ENCODE data around the gene COL28A1.

COL28A1 gene

GRCh38 chr7:7557252-7557651 lies 21.6 kb upstream of the COL28A1 start:
- no peak for DNase-seq

DNA sequence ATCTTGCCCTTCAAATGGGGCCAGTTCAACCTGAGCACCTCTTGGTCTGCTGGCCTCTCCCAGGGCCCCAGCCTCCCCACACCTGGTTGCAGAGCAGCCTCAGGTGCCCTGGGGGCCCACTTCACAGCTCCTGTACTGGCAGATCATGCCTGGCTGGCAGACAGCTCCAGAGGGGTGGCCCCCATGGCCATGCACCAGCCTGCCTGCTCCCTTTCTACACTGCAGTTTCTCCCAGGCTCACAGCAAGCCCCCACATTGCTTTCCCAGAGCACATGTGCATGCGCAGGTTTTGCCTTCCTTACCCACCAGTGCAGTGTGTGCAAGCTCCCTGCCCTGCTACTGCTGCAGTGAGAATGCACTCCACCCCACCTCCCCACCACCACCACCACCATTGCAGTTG lies 21.2 kb upstream of the COL28A1 start:
- no peak for DNase-seq

GRCh38 chr7:7554649-7555575 lies 19.2 kb upstream of the COL28A1 start:
- DNase-seq, result no peak

DNA sequence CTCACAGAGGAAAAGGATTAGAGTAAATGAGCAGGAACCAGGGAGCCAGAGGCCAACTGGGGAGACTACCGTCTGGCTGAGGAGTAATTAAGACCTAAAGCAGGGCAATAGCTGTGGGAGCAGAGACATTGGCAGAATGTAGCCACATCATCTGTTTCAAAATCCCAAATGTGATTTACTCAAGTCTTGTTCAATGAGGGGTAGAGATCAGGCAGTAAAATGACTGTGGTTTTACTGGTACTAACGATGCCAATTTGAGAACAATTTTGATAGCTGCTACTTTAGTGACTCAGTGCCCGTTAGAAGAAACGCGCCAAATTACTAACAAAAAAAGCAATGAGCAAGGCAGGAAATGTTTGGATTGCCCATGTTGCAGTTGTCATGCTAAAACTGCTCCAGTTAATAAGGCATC lies 18.4 kb upstream of the COL28A1 start:
- DNase-seq, result no peak

GRCh38 chr7:7553386-7553785 lies 17.7 kb upstream of the COL28A1 start:
- no peak for DNase-seq

DNA sequence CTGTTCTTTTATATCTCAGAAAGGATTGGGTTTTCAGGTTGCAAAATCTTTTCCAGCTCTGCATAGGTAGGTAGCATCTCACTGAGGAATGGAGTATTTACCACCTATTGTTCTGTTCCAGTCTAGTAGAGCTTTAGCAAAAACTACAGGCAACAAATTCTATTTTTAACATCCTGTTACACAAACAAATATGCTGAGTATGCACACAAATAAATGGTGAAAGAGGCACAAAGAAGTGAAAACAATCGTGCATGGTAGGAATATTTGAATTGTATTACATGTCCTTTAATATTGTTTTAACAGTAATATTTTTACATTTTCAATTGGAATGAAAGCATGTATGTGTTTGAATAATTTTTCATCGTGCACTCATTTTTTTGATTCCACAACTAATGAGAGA lies 16.5 kb upstream of the COL28A1 start:
- DNase-seq, result no peak

DNA sequence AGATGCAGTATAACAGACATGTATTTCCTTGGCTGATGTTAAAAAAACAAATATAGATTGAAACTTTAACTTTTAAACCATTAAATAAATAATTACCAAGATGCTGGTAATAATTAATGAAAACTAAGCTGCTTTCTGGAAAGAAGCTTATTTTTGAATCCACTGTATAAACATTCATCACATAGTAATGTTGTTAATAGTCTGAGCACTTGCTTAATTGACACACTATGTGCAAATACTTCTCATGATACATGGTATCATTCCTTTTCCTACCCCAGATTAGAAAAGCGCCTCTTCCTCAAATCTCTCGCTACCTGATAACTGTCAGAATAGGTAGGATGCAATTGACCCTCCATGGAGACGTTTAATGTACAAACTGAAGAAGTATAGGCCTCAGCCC lies 15.0 kb upstream of the COL28A1 start:
- DNase-seq, result no peak

- DNase-seq, result no peak
Observed at GRCh38 chr7:7548407-7548806, 12.7 kb upstream of the COL28A1 start.

DNA sequence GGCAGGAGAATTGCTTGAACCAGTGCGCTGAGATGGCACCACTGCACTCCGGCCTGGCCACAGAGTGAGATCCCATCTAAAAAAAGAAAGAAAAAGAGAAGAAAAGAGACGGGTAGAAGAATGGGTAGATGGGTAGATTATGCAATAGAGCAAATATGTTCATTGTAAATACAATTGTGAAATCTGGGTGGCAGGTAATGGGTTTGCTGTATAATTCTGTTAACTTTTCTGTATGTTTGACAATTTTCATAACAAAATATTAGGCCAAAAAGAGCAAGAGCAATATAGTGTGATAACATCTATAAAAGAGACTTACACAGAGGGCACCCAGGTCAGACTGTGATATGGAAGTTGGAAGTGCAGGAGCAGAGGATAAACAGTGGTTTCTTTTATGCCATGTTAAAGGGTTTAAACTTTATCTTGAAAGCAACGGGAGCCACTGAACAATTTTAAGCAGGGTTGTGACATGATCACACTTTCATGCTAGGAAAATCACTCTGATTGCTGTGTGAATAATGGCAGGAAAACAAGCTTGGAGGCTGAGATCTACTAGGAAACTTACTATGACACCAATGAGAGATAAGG lies 6.7 kb upstream of the COL28A1 start:
- DNase-seq, result no peak

DNA sequence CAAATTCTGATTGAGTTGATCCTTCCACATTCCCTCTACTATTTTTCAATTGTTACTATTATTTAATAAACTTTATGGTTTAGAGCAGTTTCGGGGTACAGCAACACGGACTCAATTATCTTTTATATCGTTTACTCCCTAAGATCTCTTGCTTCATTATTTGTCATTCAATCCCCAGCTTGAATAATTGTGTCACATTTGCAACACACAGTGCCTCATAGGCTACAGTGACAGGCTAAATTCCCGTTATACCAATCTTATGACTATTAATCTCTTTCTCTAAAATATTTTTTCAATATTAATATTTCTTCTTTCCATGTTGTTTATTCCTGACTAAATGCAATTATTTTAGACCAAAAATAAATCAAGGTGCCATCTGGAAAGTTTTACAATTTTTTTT lies 4.0 kb upstream of the COL28A1 start:
- DNase-seq, result no peak

DNA sequence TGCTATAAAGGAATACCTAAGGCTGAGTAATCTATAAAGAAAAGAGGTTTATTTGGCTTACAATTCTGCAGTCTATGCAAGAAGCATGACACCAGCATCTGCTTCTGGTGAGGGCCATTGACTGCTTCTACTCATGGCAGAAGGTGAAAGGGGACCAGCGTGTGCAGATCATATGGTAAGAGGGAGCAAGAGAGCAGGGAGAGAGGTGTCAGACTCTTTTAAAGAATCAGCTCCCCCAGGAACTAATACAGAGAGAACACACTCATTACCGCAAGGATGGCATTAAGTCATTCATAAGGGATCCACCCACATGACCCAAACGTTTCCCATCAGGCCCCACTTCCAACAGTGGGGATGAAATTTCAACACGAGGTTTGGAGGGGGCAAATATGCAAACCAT lies 3.5 kb upstream of the COL28A1 start:
- no peak for DNase-seq

DNA sequence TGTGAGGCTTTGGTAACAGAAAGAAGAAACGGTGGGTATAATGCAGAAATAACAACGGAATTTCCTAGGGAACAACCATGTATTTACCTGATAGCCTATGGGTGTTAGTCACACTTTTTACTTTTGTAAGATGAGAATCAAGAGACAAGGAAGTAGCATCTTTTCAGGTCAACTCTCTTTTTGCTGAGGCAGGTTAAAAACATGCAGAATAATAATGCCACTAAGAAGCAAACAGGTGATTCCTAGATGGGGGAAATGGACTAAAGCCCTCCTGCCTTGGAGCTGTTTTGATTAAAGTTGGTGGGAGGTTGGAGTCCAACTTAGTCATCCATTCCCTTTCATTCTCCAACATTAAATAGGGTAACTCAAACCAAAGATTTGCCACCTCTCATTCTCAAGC lies 2.0 kb upstream of the COL28A1 start:
- no peak for DNase-seq

GRCh38 chr7:7536396-7537019 lies 835 bp upstream of the COL28A1 start:
- no peak for DNase-seq

DNA sequence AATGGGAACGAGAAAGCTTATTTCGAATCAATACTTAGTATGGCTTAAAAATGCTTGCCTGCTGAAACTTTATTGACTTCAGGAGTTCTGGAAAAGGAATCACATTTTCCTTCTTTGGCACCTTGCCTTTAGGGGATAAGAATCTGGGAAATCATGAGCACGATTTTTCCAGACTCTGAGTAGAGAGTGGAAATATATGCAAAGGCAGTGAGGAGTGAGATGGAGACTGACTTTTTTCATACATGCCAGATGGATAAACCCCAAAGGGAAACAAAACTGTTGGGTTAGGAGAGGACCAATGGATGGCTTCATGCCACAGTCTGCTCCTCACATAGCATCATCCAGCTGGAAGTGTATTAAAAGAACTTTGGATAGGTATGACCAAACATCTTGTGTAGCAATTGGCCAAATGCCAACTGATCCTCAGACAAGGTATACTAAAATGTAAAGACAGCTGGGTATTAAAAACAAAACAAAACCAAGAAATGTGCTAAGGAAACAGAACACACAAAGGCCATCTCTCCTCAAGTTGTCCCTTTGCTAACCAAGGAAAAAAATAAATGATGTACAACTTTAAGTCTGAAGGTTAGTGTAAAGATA lies 1.7 kb downstream of the COL28A1 start:
- no peak for DNase-seq

DNA sequence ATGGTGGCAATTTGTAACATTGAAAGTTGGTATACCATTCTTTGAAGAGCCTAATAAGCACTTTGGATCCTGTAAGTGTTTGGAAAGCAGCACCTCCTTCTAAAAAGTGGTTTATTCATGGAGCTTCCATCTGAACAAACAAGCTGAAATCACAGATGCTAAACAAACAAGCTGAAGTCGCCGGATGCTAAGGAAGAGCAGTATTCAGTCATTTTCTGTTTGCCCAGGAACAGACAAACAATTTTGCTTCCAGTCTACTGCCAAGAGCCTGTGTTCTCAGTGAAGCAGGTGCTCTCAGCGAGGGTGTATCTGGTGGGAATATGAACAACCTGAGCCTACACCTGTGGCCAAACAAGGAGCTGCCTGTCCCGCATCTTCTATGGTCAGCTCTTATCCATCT lies 6.3 kb downstream of the COL28A1 start:
- no peak for DNase-seq

DNA sequence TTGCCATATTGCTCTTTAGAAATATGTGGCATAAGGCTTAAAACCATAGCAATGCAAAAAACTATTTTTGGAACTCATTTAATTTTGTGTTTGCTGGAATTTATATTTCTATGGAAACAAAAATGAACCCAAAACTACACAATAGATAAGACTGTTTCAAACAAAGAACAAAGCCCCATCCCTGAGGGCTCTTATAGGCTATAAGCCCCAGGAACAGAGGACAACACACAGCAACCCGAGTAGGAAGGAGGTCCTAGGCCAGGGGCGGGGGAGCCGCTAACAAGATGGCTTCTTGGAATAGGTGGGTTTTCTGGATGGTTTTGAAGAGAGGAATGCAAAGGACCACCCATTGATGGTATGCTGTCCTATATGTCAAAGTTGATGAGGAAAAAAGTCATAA lies 8.6 kb downstream of the COL28A1 start:
- DNase-seq, result no peak

DNA sequence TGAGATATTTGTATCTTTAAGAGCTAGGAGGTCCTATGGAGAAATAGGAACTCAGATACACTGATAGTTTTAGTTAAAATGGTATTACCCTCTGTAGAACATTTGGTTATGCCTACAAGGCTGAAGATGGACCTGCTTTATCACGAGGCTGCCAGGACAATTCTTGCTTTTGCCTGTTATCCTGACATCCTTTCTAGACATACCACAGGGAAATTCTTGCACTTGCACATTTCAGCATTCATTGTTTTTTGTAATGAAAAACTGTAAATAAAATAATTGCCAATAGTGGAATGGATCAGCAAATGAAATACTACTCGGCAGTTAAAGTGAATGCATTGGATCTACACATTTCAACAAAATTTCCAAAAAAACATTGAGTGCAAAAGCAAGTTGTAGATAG lies 9.7 kb downstream of the COL28A1 start:
- no peak for DNase-seq

- DNase-seq, result no peak
Observed at GRCh38 chr7:7524121-7524520, 11.6 kb downstream of the COL28A1 start.

DNA sequence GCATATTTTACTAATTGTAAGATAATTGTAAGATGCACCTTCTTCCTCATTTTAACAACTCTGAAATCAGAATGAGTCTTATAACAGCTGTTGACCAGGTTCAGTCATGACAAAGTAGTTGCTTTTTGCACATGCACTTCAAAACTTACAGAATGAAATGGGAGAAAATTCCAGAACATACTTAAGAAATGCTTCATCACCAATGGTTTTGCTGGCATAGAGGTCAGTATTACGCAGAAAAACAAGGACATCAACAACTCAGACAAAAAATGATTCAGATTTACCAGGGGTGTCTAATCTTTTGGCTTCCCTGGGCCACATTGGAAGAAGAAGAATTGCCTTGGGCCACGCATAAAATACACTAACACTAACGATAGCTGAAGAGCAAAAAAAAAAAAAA lies 13.3 kb downstream of the COL28A1 start:
- no peak for DNase-seq

DNA sequence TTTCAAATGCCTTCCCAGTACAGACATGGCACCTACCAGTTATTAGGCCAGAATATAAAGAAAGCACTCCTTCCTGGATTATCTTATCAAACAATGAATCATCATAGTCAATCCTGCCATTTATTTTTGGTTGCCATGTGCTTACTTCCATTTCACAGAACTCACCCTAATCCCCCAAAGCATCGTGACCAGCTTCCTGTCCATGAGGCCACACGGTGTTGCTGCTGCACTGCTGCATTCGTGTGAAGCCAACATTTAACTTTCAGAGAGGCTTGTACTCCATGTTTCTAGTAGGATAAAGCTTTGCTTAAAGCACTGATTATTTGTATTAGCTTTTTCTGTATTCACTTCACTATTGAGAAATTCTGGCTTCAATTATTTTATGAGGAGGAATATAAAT lies 14.4 kb downstream of the COL28A1 start:
- DNase-seq, result no peak

DNA sequence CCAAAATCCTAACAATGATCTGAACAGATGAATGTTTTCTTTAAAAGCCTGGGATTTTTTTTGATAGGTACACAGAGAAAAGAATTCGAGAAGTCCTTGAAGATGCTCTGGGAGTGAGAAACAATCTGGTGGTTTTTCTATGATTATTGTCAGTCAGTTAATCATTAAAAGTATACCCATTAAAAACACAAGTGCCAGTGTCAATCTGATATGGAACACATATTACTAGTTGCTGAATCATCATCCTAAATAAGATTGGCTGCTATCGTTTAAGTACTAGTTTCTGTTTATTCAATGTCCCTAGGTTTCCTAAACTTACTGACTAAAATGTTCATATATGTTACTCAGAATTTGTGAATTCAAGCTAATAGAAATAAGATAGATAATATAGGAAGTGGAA lies 16.1 kb downstream of the COL28A1 start:
- DNase-seq, result no peak

- peak; percentile 15 to 41 for DNase-seq
Observed at GRCh38 chr7:7519056-7519455, 16.6 kb downstream of the COL28A1 start.

DNA sequence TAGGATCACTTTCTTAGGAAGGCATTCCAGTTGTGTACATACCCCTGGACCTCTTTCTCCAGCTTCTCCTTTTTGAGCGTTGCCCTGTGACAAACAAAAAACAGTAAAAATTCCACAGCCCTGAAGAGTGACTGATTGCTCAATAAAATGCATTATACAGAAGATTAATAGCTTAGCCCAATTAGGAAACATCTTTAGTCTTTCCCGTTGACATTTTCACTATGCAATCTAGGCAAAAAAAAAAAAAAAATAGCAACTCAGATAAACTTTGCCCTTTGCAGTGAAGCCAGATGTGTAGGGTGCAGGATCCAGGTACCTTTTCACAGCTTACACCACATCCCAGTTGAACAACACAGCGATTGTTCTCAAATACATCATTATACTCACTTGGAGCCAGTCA lies 17.9 kb downstream of the COL28A1 start:
- peak; percentile 49 to 60 for DNase-seq

DNA sequence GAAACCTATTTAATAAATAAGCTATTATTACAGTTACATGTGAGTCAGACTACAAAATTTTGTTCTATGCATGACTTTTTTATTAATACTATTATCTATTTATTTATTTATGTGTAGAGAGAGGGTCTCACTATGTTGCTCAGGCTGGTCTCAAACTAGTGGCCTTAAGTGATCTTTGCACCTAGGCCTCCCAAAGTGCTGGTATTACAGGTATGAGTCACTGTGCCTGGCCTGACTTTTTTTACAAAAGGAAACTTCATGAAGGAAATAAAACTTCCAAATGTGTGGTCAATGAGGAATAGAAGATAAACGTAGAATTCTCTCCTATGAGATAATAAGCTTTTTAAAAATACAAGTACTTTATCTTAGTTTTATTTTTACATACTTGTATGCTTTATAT lies 19.0 kb downstream of the COL28A1 start:
- DNase-seq, result no peak
